Heart right ventricle (tissue), 16 donors: ENCODE data around the gene SERPINA1. TPM values are rescaled to one million over a fixed set of nuclear protein-coding genes. Genes with fewer than 3 reads are reported as not detected.

Experiments
- ATAC-seq, 8 donors: fragments of 200-7000 bp; cut with Tn5 transposase; one replicate each; pipeline ENCODE4 v1.9.1; 2020; ENCODE audit warnings: mild to moderate bottlenecking in 8 of 8, moderate library complexity in 8 of 8, moderate number of reproducible peaks in 1 of 8
- DNase-seq, 2 donors: peaks; one replicate each; pipeline ENCODE4 v3.0.0-alpha.2; 2020
- H3K27ac ChIP-seq, 10 donors: fragments of 200-600 bp; sonication (generic) in 2 of 10; one replicate each; pipeline versions ENCODE4 v1.5.0 to v1.8.0; 2020 to 2022; ENCODE audit warnings: mild to moderate bottlenecking in 3 of 10
- H3K27me3 ChIP-seq, 7 donors: fragments of 200-600 bp; one replicate each; pipeline ENCODE4 v1.8.0; 2021 to 2022; ENCODE audit warnings: mild to moderate bottlenecking in 2 of 7
- H3K36me3 ChIP-seq, 9 donors: fragments of 200-600 bp; sonication (generic) in 1 of 9; one replicate each; pipeline versions ENCODE4 v1.5.0 to v1.8.0; 2020 to 2022; ENCODE audit warnings: mild to moderate bottlenecking in 2 of 9
- H3K4me1 ChIP-seq, 9 donors: fragments of 200-600 bp; sonication (generic) in 1 of 9; one replicate each; pipeline versions ENCODE4 v1.5.0 to v1.8.0; 2020 to 2022; ENCODE audit warnings: mild to moderate bottlenecking in 4 of 9
- H3K4me3 ChIP-seq, 10 donors: fragments of 200-600 bp; sonication (generic) in 2 of 10; one replicate each; pipeline versions ENCODE4 v1.5.0 to v1.8.0; 2020 to 2022; ENCODE audit warnings: mild to moderate bottlenecking in 7 of 10, moderate library complexity in 2 of 10
- H3K9me3 ChIP-seq, 11 donors: fragments of 200-600 bp in 10 of 11; sonication (generic) in 2 of 11; one replicate each; pipeline versions ENCODE4 v1.5.0 to v1.8.0; 2013 to 2022; ENCODE audit warnings: mild to moderate bottlenecking in 2 of 11, control low read depth in 1 of 11, moderate library complexity in 1 of 11
- WGBS, 2 donors: extraction: QIAGEN DNeasy Blood & Tissue Kit; methylation state at CpG; one replicate each; pipeline ENCODE4 v1.1.7; 2013; ENCODE audit warnings: inconsistent platforms in 1 of 2; 5-methylcytosine and 5-hydroxymethylcytosine counted together
- intact Hi-C, 10 donors: fragments of 100-400 bp; cut with DNase I; formaldehyde crosslinking; loops; one replicate each; pipeline versions ENCODE4 v1.11.1 to v1.14.2; 2022
- polyA plus RNA-seq, 2 donors: library from polyadenylated mRNA; stranded (reverse); fragments of 200-250 nt; gene quantifications; one replicate each; pipeline ENCODE4 v1.2.3, GENCODE V29; 2013
- total RNA-seq, 10 donors: library from RNA; stranded (reverse); fragmentation: NEBNext Ultra II Directional in 3 of 10; extraction: Animal tissue kit (Norgen Biotek cat#: 25700) in 3 of 10; gene quantifications; one replicate each; pipeline versions ENCODE4 v1.2.1 to v1.2.4, GENCODE V29; 2021 to 2023
- TF ChIP-seq, protein P1 (sequence below), 9 donors: fragments of 200-600 bp; sonication (generic) in 2 of 9; IDR thresholded peaks; one replicate each; pipeline versions ENCODE4 v1.5.0 to v1.8.0; 2021 to 2022; ENCODE audit warnings: antibody characterized with exemption in 9 of 9, mild to moderate bottlenecking in 5 of 9, moderate library complexity in 1 of 9
- donor health status: Arrhythmogenic right ventricular cardiomyopathy.
- donor health status: ischemic (EF 13 %, LVEDD 7.1; RV severe dilation, severe dysfunction).
- donor health status: healthy with polysubstance abuse.
- donor health status: DM: no; HTN: yes; CAD: no.
- donor health status: DM: no; HTN: no; CAD: no.
- donor health status: ischemic (EF 25% LVEDD 6.9; RV normal size, moderate dysfunction).
- donor health status: ischemic (EF 25% LVEDD 5.7; RV mildly dilated, moderate dysfunction).
- donor health status: healthy.
- donor health status: DM: yes; HTN: yes; CAD: no.
- donor health status: Ischemic cardiomyopathy.
- donor health status: ischemic (EF 35%, LVEDD 5.7; RV mildly dilated, moderate dysfunction).
- donor health status: nonischemic (EF 11% LVEDD 7.7; RV severe dilation, severe dysfunction).
- donor health status: DM: yes; HTN: yes; CAD: no.
- donor health status: PGD.
- donor health status: ischemic (EF 29% LVEDD 5.4; RV normal size, mild dysfunction).
- donor health status: nonischemic (EF 23%, LVEDD 6.1; RV moderate dilation, normal function).

SERPINA1 gene
- total and polyA plus RNA-seq, 12 donors: 1.1 to 38.3 (median 3.8) TPM

DNA sequence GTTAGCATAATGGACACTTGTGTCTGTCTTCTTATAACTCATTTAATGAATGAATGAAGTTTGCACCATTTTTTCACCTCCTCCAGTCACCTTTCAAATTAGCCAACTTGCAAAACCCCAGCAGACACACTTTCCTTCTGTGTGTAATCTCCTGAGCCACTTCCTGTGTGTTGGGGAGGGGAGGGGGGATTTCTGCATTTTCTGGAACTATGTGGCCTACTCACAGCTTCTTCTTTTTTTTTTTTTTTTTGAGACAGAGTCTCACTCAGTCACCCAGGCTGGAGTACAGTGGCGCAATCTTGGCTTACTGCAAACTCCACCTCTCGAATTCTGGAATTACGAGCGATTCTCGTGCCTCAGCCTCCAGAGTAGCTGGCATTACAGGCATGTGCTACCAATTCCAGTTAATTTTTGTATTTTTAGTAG, 4.1 kb upstream of the SERPINA1 start:
- WGBS, 2 donors: 77% methylated on average over 5 of the region's 5 CpGs
- H3K9me3 ChIP-seq: no peaks in the 10 kb centered on the region
- DNase-seq: peak in 1 of 2 donors; percentile 22
- H3K4me3 ChIP-seq: no peak overlapping the region
- peak overlapping the region in 4 of 10 donors; percentile 31 to 91 (median 58) for H3K27ac ChIP-seq
- TF ChIP-seq, protein P1, sequence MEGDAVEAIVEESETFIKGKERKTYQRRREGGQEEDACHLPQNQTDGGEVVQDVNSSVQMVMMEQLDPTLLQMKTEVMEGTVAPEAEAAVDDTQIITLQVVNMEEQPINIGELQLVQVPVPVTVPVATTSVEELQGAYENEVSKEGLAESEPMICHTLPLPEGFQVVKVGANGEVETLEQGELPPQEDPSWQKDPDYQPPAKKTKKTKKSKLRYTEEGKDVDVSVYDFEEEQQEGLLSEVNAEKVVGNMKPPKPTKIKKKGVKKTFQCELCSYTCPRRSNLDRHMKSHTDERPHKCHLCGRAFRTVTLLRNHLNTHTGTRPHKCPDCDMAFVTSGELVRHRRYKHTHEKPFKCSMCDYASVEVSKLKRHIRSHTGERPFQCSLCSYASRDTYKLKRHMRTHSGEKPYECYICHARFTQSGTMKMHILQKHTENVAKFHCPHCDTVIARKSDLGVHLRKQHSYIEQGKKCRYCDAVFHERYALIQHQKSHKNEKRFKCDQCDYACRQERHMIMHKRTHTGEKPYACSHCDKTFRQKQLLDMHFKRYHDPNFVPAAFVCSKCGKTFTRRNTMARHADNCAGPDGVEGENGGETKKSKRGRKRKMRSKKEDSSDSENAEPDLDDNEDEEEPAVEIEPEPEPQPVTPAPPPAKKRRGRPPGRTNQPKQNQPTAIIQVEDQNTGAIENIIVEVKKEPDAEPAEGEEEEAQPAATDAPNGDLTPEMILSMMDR (IDR thresholded peaks at IDR 0.05): no peak
- H3K36me3 ChIP-seq: no peaks in the 10 kb centered on the region
- peak; percentile 21 to 78 (median 60) for ATAC-seq
- H3K27me3 ChIP-seq: peaks cover 0 to 19% (median 6%) of the 10 kb centered on the region in 7 donors
- intact Hi-C loops: no loop called here
- peaks cover 0 to 67% (median 0%) of the 10 kb centered on the region in 9 donors for H3K4me1 ChIP-seq

DNA sequence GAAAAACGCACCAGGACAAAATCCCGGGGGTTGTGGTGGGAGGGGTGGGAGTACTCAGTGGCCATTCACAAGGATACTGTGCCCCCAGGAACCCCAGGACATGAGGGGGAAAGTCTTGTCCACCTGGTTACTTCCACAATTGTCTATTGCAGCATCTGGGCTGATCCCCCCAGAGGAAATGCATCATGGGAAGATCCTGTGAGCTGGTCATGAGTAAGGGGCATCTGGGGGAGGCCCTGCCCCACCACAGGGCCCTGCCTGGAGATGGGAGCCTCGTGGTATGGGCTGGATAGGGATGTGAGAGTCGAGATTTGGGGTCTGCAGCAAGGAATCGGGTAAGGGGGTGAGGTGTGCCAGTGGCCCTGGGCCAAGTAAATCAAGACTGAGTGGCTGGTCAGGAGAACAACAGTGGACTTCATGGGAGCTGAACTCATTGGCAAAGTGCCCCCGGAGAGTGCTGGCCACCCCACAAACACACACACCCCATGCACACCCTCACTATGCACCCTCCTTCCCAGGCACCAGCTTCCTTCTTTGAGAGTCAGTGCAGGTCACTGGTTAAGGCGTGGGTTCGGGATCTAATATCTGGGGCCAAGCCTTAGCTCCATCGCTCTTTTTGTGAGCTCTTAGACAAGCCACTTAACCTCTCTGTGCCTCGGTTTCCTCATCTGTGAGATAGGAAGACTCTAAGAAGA, 3.0 kb upstream of the SERPINA1 start:
- no peak for DNase-seq
- ATAC-seq: no peak
- WGBS, 2 donors: 78 to 79% methylated on average over 10 of the region's 10 CpGs
- Histone ChIP-seq H3K27me3 (peaks cover 0 to 24% (median 6%) of the 10 kb centered on the region in 7 donors), H3K4me1 (peaks cover 0 to 76% (median 0%) of the 10 kb centered on the region in 9 donors), H3K36me3 (no peaks in the 10 kb centered on the region), H3K4me3 (peak overlapping the region in 1 of 10 donors; percentile 51), H3K27ac (peak overlapping the region in 3 of 10 donors; percentile 3 to 91 (median 72)), H3K9me3 (no peaks in the 10 kb centered on the region)
- intact Hi-C loops: no loop called here
- TF ChIP-seq, protein P1 (IDR thresholded peaks at IDR 0.05): no peak

DNA sequence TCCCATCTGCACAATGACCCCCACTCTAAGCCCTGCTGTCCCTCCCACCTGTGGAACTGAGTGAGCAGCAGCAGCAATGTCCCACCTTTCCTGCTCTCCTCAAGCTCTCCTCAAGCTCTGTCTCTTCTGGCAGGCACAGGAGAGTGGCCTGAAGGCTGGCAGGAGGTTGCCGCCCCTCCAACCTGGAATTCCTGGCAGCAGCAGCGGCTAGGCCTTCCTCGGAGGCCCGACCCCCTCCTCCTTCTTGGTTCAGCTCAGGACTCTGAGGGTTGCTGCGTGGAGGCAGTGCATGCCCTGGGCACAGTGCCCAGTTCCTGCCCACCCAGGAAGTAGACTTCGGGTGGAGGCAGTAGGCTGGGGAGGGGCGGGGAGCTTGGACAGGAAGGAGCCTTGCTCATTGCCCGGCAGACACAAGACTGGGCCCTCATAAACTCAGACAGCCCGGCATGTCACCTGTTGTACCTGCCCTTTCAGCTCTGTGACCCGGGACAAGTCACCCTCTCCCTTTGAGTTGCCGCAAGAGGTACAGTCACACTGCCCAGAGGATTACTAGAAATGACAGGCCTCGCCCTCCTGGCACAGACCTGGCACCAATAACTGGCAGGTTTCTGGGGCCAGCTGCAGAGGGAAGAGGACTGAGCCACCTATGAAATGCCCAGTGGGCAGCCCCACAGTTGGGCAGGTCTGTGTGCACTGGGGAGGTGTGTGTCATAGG, 2.1 kb upstream of the SERPINA1 start:
- intact Hi-C loops: no loop called here
- no peaks in the 10 kb centered on the region for H3K9me3 ChIP-seq
- peak; percentile 46 to 60 for DNase-seq
- TF ChIP-seq, protein P1 (IDR thresholded peaks at IDR 0.05): no peak
- peak overlapping the region in 2 of 10 donors; percentile 72 to 91 for H3K27ac ChIP-seq
- H3K4me1 ChIP-seq: peaks cover 0 to 76% (median 0%) of the 10 kb centered on the region in 9 donors
- WGBS, 2 donors: 43 to 45% methylated on average over 12 of the region's 12 CpGs
- ATAC-seq: peak; percentile 44 to 67 (median 57)
- H3K27me3 ChIP-seq: peaks cover 0 to 16% (median 0%) of the 10 kb centered on the region in 7 donors
- peak overlapping the region in 3 of 10 donors; percentile 10 to 51 (median 14) for H3K4me3 ChIP-seq
- H3K36me3 ChIP-seq: no peaks in the 10 kb centered on the region

DNA sequence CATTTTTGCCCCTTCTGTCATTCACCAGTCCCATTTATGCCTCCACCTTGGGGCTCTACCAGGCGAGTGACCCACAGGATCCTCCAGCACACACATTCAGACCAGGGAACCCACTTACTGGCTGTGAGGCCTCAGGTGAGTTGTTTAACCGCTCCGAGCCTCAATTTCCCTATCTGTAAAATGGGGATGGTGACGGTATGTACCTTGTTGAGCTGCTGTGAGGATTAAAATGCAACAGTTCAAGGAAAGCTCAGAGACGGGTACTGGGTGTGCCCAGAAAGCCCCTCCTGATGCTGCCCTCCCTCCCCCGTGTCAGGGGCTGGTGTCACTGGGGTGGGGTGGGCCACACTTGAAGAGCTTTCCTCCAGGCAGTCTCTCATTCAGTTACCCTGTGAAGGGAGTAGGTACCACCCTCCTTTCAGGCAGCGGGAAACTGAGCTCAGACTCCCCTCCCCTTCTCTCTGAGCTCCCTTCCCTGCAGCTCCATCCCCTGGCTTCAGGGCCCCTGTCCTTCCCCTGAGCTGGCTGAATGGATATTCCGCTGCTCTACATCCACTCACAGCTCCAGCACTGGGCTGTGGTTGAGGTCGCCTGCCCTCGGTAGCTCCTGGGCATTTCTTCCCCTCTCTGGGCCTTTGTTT, 1.4 kb upstream of the SERPINA1 start:
- H3K4me3 ChIP-seq: peak overlapping the region in 3 of 10 donors; percentile 10 to 51 (median 14)
- intact Hi-C loops: no loop called here
- ATAC-seq: no peak
- H3K27me3 ChIP-seq: peaks cover 0 to 16% (median 0%) of the 10 kb centered on the region in 7 donors
- H3K4me1 ChIP-seq: peaks cover 0 to 76% (median 0%) of the 10 kb centered on the region in 9 donors
- H3K36me3 ChIP-seq: no peaks in the 10 kb centered on the region
- 64 to 77% methylated on average over 10 of the region's 10 CpGs for WGBS, 2 donors
- no peak for DNase-seq
- TF ChIP-seq, protein P1 (IDR thresholded peaks at IDR 0.05): no peak
- no peaks in the 10 kb centered on the region for H3K9me3 ChIP-seq
- peak overlapping the region in 2 of 10 donors; percentile 72 to 91 for H3K27ac ChIP-seq
